Transverse colon (tissue), 4 donors: ENCODE data around the gene RNASE7.

Experiments used
- POLR2A ChIP-seq: fragments of 450-650 bp; IDR thresholded peaks from one replicate; pipeline ENCODE4 v1.6.1; 2016; ENCODE audit warnings: antibody characterized with exemption, mild to moderate bottlenecking, moderate library complexity
- POLR2AphosphoS5 ChIP-seq, 3 donors: sonication (generic); formaldehyde crosslinking; IDR thresholded peaks; one replicate each; pipeline ENCODE4 v1.6.1; 2016; ENCODE audit warnings: antibody characterized with exemption in 3 of 3
- TF ChIP-seq, protein P1 (sequence below), 5 experiments: fragments of 200-600 bp in 3 of 5; fragments of 450-650 bp in 2 of 5; sonication (generic) in 3 of 5; IDR thresholded peaks; 1 replicate in 2 of 5; 2 replicates in 3 of 5; pipeline ENCODE4 v1.5.1; 2016 to 2017; ENCODE audit warnings: antibody characterized with exemption in 5 of 5, inconsistent platforms in 3 of 5, mild to moderate bottlenecking in 2 of 5, moderate library complexity in 1 of 5

DNA sequence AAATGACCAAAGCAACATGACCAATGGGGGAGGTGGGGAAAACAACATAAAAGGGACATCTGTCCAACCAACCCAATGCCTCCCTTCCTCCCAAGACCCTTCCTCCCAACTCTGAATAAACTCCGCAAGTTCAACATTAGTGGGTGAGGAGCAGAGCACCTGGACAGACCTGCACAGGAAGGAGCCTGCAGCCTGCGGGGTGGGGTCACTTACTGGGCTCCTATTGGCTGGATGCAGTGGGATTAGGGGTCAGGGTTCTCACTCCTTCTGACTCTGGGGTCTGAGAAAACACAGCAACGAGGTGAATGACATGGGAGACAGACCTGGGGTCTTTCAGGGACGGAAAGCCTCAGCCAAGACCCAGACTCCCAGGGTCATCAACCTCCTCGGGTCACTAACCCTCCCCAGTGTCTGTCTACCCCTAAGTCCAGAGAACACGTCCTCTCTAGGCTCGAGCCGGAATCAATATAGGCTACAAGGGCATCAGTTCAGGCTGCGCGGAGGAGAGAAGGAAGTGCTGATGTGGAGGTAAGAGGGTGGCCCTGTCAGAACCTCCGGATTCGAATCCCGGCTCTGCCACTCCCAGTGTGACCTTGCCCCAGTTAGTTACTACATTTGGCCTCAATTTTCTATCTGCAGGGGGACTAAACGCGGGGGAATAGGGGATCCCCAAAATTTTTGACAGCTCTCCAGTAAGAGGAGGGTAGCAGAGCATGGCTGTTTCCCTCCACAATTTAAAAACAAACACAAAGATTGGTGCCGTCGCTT, 18.2 kb upstream of the RNASE7 start:
- TF ChIP-seq, protein P1, sequence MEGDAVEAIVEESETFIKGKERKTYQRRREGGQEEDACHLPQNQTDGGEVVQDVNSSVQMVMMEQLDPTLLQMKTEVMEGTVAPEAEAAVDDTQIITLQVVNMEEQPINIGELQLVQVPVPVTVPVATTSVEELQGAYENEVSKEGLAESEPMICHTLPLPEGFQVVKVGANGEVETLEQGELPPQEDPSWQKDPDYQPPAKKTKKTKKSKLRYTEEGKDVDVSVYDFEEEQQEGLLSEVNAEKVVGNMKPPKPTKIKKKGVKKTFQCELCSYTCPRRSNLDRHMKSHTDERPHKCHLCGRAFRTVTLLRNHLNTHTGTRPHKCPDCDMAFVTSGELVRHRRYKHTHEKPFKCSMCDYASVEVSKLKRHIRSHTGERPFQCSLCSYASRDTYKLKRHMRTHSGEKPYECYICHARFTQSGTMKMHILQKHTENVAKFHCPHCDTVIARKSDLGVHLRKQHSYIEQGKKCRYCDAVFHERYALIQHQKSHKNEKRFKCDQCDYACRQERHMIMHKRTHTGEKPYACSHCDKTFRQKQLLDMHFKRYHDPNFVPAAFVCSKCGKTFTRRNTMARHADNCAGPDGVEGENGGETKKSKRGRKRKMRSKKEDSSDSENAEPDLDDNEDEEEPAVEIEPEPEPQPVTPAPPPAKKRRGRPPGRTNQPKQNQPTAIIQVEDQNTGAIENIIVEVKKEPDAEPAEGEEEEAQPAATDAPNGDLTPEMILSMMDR (IDR thresholded peaks at IDR 0.05) = no peak
- TF ChIP-seq POLR2AphosphoS5 (IDR thresholded peaks at IDR 0.05) = no peak
- TF ChIP-seq POLR2A = no peak
